ENCODE data around the gene FPGT.
A peak's percentile ranks its signal among the peaks of the same experiment; 100 is the strongest.
"Not testable (repeated sequence)": the region's sequence is repeated elsewhere in the genome, so short reads cannot be mapped to it uniquely, and the experiment has no call there.

The FPGT gene

DNA sequence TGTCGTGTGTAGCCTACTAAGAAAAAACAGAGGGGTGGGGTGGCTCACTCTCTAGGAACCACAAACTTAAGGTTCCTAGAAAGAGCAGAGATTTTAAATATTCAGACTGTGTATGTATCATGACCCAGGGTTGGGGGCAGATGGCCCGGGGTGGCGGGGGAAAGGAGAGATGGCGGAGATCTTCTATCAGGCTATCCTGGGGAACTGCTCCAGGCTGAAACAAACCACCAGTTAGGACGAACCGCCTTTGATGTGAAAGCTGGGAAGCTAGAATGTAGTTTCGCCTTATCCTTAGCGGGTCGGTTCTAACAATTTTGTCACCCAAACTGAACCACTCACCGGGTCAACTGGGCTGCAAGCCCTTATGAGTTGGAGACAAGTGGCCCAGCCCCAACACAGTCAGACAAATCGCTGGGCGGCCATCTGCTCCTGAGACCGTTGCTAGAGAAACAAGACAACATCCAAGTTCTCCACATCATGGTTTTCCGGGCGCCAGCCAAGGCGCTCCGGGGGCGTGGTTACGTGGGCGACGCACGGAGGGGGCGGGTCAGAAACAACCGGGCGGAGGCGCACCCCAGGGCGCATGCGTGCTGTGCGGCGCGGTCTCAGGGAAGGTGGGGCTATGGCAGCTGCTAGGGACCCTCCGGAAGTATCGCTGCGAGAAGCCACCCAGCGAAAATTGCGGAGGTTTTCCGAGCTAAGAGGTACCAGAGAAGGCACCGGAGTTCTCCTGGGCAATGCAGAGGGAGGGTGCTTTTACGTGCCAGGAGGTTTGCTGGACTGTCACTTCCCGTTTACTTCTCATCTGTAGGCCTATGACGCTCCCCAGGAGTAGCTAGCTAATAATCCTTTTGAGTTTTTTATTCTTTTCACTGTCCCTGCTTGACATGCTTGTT is at the start of gene FPGT, which contains the start of gene LRRIQ3:
Gene FPGT (plus strand): TSS at position 586 of the 896 bp plus-strand sequence. CDS start 37 bp downstream, at position 623.
Gene LRRIQ3 (minus strand): TSS at position 520 of the 896 bp plus-strand sequence. CDS start 14,492 bp downstream, outside the sequence.
- peak; percentile 92 for DNase-seq (ENCODE audit: low read depth)

DNA sequence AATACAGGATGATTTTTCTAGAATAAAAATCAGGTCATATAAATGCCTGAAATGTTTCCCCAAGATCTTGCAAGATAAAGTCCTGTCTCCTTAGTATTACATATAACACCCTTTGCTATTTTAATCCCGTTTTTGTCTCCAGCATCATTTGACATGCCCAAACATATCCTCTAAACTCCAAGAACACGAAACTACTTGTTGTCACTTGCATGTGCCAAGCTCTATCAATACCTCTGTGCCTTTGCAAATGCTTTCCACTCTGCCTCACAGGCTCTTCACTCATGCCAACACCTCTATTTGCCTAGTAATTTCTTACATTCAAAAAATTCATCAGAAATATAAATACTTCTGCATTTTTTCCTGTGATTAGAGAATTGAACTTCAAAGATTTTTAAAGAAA is 38.0 kb upstream of the FPGT start:
- no peak for DNase-seq (ENCODE audit: low read depth)

- DNase-seq (ENCODE audit: low read depth), result no peak
Observed at GRCh38 chr1:74161497-74161896, 36.5 kb upstream of the FPGT start.

DNA sequence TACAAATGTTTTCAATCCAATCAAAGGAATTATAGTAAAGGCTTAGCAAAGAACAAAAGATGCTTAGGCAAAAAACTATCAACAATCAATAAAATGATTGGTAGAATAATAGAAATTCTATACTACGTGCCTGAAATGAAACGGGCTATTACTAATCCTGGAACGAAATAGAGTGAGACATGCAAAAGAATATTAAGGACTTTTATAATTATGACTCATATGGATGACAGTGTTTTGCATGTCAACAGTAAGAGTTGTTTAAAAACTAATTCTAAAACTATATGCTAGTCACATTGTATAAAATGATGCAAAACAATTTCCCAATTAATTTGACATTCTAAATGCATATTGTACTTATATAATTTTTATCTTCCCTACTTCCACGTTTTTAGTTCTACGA is 35.7 kb upstream of the FPGT start:
- no peak for DNase-seq (ENCODE audit: low read depth)

- not testable (repeated sequence) for DNase-seq (ENCODE audit: low read depth)
Observed at GRCh38 chr1:74174423-74174822, 23.6 kb upstream of the FPGT start.

GRCh38 chr1:74180490-74180889 is 17.6 kb upstream of the FPGT start:
- no peak for DNase-seq (ENCODE audit: low read depth)

DNA sequence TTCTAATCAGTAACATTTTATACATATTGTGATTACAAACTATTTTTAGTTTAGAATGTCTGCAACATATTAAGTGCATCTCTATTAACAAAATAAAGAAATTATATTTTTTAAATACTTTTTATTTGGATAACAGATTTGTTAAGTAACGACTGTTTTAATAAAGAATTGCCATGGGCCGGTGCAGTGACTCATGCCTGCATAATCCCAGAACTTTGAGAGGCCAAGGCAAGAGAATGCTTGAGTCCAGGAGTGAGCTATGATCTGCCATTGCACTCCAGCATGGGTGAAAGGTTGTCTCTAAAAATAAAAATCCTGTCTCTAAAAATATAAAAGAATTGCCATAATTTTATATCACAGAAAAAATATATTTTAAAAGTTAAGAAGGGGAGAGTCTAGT is 4.1 kb upstream of the FPGT start:
- no peak for DNase-seq (ENCODE audit: low read depth)

DNA sequence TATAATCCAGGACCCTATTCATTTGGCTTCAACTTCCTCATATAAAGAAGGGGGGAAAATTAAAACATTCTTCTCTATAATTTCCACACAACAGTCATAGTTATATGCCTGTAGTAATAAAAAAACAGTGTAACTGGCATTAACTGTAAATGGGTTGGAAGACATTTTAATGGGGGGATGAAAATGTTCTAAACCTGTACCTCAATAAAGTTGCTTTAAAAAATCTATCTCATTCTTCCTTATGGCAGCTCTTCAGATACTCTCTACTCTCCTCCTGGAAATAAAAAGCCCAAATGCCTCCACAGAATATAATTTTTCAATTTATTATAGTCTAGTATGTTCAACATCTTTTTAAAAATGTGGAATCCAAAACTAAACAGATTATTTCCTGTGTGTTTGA is 2.7 kb upstream of the FPGT start:
- no peak for DNase-seq (ENCODE audit: low read depth)

- no peak for DNase-seq (ENCODE audit: low read depth)
Observed at GRCh38 chr1:74197255-74197654, 787 bp upstream of the FPGT start.

DNA sequence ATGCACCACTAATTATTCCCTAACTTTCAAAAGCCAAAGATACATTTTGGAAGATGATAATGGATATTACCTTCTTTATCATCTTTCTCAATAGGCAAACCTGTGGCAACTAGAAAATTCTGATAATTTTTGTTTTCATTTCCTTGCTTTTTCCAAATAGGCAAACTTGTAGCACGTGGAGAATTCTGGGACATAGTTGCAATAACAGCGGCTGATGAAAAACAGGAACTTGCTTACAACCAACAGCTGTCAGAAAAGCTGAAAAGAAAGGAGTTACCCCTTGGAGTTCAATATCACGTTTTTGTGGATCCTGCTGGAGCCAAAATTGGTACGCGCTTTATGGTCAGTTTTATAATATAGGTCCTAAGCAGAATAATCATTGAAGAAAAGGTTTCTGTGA is 1.5 kb downstream of the FPGT start:
- DNase-seq (ENCODE audit: low read depth), result no peak

DNA sequence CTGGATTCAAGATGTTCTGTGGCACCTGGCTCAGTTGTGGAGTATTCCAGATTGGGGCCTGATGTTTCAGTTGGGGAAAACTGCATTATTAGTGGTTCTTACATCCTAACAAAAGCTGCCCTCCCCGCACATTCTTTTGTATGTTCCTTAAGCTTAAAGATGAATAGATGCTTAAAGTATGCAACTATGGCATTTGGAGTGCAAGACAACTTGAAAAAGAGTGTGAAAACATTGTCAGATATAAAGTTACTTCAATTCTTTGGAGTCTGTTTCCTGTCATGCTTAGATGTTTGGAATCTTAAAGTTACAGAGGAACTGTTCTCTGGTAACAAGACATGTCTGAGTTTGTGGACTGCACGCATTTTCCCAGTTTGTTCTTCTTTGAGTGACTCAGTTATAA is 7.2 kb downstream of the FPGT start:
- DNase-seq (ENCODE audit: low read depth), result no peak

GRCh38 chr1:74215229-74215628 is 17.2 kb downstream of the FPGT start:
- DNase-seq (ENCODE audit: low read depth), result no peak

- DNase-seq (ENCODE audit: low read depth), result no peak
Observed at GRCh38 chr1:74222701-74223100, 24.7 kb downstream of the FPGT start.

DNA sequence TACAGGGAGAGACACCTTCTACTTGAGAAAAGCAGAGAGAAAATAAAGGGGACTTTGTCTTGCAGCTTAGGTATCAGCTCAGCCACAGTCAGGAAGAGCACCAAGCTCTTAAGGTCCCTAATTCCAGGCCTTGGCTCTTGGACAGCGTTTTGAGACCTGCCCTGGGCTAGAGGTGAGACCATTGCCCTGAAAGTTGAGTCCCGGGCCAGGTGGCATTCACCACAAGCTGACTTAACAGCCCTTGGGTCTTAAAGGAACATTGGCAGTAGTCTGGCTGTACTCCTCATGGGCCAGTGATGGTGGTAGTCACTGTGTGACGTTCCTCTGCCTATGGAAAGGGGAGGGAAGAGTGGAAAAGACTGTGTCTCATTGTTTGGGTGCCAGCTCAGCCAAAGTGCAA is 25.4 kb downstream of the FPGT start:
- DNase-seq (ENCODE audit: low read depth), result no peak

- no peak for DNase-seq (ENCODE audit: low read depth)
Observed at GRCh38 chr1:74235153-74235552, 37.1 kb downstream of the FPGT start, which contains the start of gene TNNI3K. Gene TNNI3K, plus strand, starts transcription at chr1:74235387. Its CDS starts 65 bp downstream, at chr1:74235452.

GRCh38 chr1:74236440-74236839 is 38.4 kb downstream of the FPGT start:
- no peak for DNase-seq (ENCODE audit: low read depth)

DNA sequence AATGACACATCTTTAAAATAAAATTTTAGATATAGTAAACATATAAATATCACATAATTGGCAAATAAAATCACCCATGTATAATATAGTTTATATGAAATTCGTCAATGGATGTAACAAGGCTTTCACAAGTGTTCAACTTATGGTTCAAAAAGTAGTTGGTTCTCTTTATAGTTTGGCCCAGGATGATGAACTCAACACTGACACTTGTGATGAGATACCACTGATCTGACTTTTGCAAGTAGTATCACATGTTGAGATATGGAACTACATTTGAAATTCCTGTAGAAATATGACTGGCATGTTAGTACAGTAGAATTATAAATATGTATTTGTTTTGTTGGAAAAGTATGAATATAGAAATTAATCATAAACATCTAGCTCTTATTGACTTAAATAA is 39.0 kb downstream of the FPGT start:
- DNase-seq (ENCODE audit: low read depth), result no peak

- no peak for DNase-seq (ENCODE audit: low read depth)
Observed at GRCh38 chr1:74237787-74238186, 39.7 kb downstream of the FPGT start.

GRCh38 chr1:74245168-74245772 is 47.2 kb downstream of the FPGT start:
- DNase-seq (ENCODE audit: low read depth), result no peak

GRCh38 chr1:74246315-74246714 is 48.3 kb downstream of the FPGT start:
- DNase-seq (ENCODE audit: low read depth), result no peak

GRCh38 chr1:74247881-74248528 is 50.0 kb downstream of the FPGT start:
- no peak for DNase-seq (ENCODE audit: low read depth)

DNA sequence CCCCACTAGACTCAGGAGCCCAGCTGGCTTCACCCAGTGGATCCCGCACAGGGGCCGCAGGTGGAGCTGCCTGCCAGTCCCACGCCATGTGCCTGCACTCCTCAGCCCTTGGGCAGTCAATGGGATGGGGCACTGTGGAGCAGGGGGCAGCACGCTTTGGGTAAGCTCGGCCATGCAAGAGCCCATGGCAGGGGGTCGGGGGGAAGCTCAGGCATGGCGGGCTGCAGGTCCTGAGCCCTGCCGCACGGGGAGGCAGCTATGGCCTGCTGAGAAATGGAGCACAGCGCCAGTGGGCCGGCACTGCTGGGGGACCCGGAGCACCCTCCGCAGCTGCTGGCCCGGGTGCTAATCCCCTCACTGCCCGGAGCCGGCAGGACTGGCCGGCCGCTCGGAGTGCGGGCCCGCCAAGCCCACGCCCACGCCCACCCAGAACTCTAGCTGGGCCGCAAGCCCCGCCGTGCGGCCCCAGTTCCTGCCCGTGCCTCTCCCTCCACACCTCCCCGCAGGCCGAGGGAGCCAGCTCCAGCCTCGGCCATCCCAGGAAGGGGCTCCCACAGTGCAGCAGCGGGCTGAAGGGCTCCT is 55.3 kb downstream of the FPGT start:
- DNase-seq (ENCODE audit: low read depth), result not testable (repeated sequence)
